Gastroesophageal sphincter (tissue), 4 donors: Measurements from ENCODE around the gene GATAD2B. TPM values are rescaled to one million over a fixed set of nuclear protein-coding genes. Genes with fewer than 3 reads are reported as not detected.

Source experiments
- ATAC-seq: fragments of 150-250 bp; one replicate; pipeline ENCODE4 v1.9.1; 2016; ENCODE audit warnings: mild to moderate bottlenecking, moderate library complexity
- H3K27ac ChIP-seq, 4 donors: fragments of 200-600 bp; sonication (generic) in 3 of 4; 1 replicate in 3 of 4; 2 replicates in 1 of 4; pipeline ENCODE4 v1.5.1; 2016 to 2019
- H3K27me3 ChIP-seq: fragments of 200-600 bp; sonication (generic); one replicate; pipeline ENCODE4 v1.5.1; 2019
- H3K36me3 ChIP-seq, 2 donors: fragments of 200-600 bp; sonication (generic); one replicate each; pipeline ENCODE4 v1.5.1; 2019; ENCODE audit warnings: control low read depth in 1 of 2
- H3K4me1 ChIP-seq, 3 donors: fragments of 200-600 bp; sonication (generic); 1 replicate in 2 of 3; 2 replicates in 1 of 3; pipeline ENCODE4 v1.5.1; 2016 to 2019; ENCODE audit warnings: control low read depth in 2 of 3
- H3K4me3 ChIP-seq, 2 donors: fragments of 200-600 bp; sonication (generic); one replicate each; pipeline ENCODE4 v1.5.1; 2019; ENCODE audit warnings: mild to moderate bottlenecking in 1 of 2, moderate library complexity in 1 of 2
- H3K9me3 ChIP-seq, 3 donors: fragments of 200-600 bp; sonication (generic); one replicate each; pipeline ENCODE4 v1.5.1; 2017 to 2019; ENCODE audit warnings: control low read depth in 2 of 3
- CTCF ChIP-seq, 4 experiments: fragments of 200-600 bp in 2 of 4; fragments of 450-650 bp in 2 of 4; sonication (generic) in 1 of 4; IDR thresholded peaks; one replicate each; pipeline ENCODE4 v1.5.1; 2017 to 2019; ENCODE audit warnings: antibody characterized with exemption in 4 of 4, mild to moderate bottlenecking in 2 of 4, moderate library complexity in 2 of 4
- EP300 ChIP-seq: sonication (generic); formaldehyde crosslinking; IDR thresholded peaks from one replicate; pipeline ENCODE4 v1.6.1; 2017; ENCODE audit warnings: antibody characterized with exemption, mild to moderate bottlenecking
- POLR2A ChIP-seq, 2 donors: fragments of 450-650 bp; IDR thresholded peaks; one replicate each; pipeline ENCODE4 v1.6.1; 2017; ENCODE audit warnings: antibody characterized with exemption in 2 of 2, mild to moderate bottlenecking in 2 of 2, moderate library complexity in 1 of 2
- POLR2AphosphoS5 ChIP-seq: sonication (generic); formaldehyde crosslinking; IDR thresholded peaks from one replicate; pipeline ENCODE4 v1.6.1; 2017; ENCODE audit warnings: antibody characterized with exemption
- WGBS, 2 donors: methylation state at CpG; one replicate each; pipeline ENCODE4 v1.1.5; 2018; ENCODE audit warnings: low coverage in 1 of 2; 5-methylcytosine and 5-hydroxymethylcytosine counted together
- total RNA-seq, 4 donors: library from RNA; depleted of rRNA; stranded (reverse); fragments of >200 nt; gene quantifications; one replicate each; pipeline ENCODE4 v1.1.0, GENCODE V29; 2016

The GATAD2B gene
- total RNA-seq, 4 donors from 2014 or later: 18.4 to 30.8 (median 23.8) TPM

GRCh38 chr1:153880962-153881361, 41.8 kb downstream of the GATAD2B start:
- H3K4me3 ChIP-seq: peak overlapping the region in 1 of 2 donors; percentile 5
- 0% methylated on average over 5 of the region's 5 CpGs for WGBS, 2 donors

GRCh38 chr1:153880024-153880423, 42.7 kb downstream of the GATAD2B start:
- Histone ChIP-seq H3K27me3 (no peaks in the 10 kb centered on the region), H3K27ac (peak overlapping the region in 1 of 4 donors; percentile 53), H3K4me1 (peaks cover 0 to 44% (median 20%) of the 10 kb centered on the region in 3 donors), H3K36me3 (peaks cover 0 to 2% of the 10 kb centered on the region in 2 donors), H3K4me3 (no peak overlapping the region), H3K9me3 (no peaks in the 10 kb centered on the region)
- TF ChIP-seq POLR2A (IDR thresholded peaks at IDR 0.05) (no peak), CTCF (IDR thresholded peaks at IDR 0.05) (no peak), POLR2AphosphoS5 (no peak), EP300 (no peak)
- ATAC-seq: no peak
- 92 to 100% methylated on average over 1 to 8 of the region's 9 CpGs for WGBS, 2 donors

More at GRCh38 chr1:153880962-153881361, 41.8 kb downstream of the GATAD2B start:
- H3K4me1 ChIP-seq: peaks cover 0 to 44% (median 20%) of the 10 kb centered on the region in 3 donors
- no peak for TF ChIP-seq EP300
- TF ChIP-seq CTCF (IDR thresholded peaks at IDR 0.05): no peak
- peak; percentile 40 for TF ChIP-seq POLR2AphosphoS5
- H3K27me3 ChIP-seq: no peaks in the 10 kb centered on the region
- peak; percentile 84 for ATAC-seq
- peak overlapping the region in 2 of 4 donors; percentile 35 to 53 for H3K27ac ChIP-seq
- no peaks in the 10 kb centered on the region for H3K36me3 ChIP-seq
- no peaks in the 10 kb centered on the region for H3K9me3 ChIP-seq

GRCh38 chr1:153877112-153877511, 45.7 kb downstream of the GATAD2B start:
- ATAC-seq: no peak
- no peak for TF ChIP-seq CTCF (IDR thresholded peaks at IDR 0.05)
- no peak for TF ChIP-seq EP300
- no peak for TF ChIP-seq POLR2AphosphoS5
- no peak for TF ChIP-seq POLR2A (IDR thresholded peaks at IDR 0.05)
- Histone ChIP-seq H3K4me1 (peaks cover 0 to 37% (median 15%) of the 10 kb centered on the region in 3 donors), H3K4me3 (no peak overlapping the region), H3K27ac (no peak overlapping the region), H3K36me3 (peaks cover 0 to 7% of the 10 kb centered on the region in 2 donors), H3K9me3 (no peaks in the 10 kb centered on the region), H3K27me3 (no peaks in the 10 kb centered on the region)
- 67 to 69% methylated on average over 1 of the region's 1 CpG for WGBS, 2 donors

- ATAC-seq: no peak
- H3K4me3 ChIP-seq: no peak overlapping the region
- H3K36me3 ChIP-seq: peaks cover 0 to 7% of the 10 kb centered on the region in 2 donors
- TF ChIP-seq CTCF (IDR thresholded peaks at IDR 0.05): no peak
- no peak for TF ChIP-seq EP300
- no peak for TF ChIP-seq POLR2AphosphoS5
- no peak for TF ChIP-seq POLR2A (IDR thresholded peaks at IDR 0.05)
- H3K27me3 ChIP-seq: no peaks in the 10 kb centered on the region
- H3K27ac ChIP-seq: no peak overlapping the region
- no peaks in the 10 kb centered on the region for H3K9me3 ChIP-seq
- peaks cover 0 to 19% (median 0%) of the 10 kb centered on the region in 3 donors for H3K4me1 ChIP-seq
- 50 to 52% methylated on average over 2 of the region's 2 CpGs for WGBS, 2 donors
Observed at GRCh38 chr1:153872934-153873333, 49.8 kb downstream of the GATAD2B start.

GRCh38 chr1:153872331-153872730, 50.4 kb downstream of the GATAD2B start:
- H3K4me3 ChIP-seq: no peak overlapping the region

More at GRCh38 chr1:153872331-153872730, 50.4 kb downstream of the GATAD2B start:
- H3K27me3 ChIP-seq: no peaks in the 10 kb centered on the region
- WGBS, 2 donors: 34 to 49% methylated on average over 3 of the region's 3 CpGs
- no peak for ATAC-seq
- H3K27ac ChIP-seq: no peak overlapping the region
- H3K4me1 ChIP-seq: peaks cover 0 to 19% (median 0%) of the 10 kb centered on the region in 3 donors
- TF ChIP-seq POLR2AphosphoS5 (no peak), CTCF (IDR thresholded peaks at IDR 0.05) (no peak), EP300 (no peak), POLR2A (IDR thresholded peaks at IDR 0.05) (no peak)
- H3K36me3 ChIP-seq: peaks cover 0 to 7% of the 10 kb centered on the region in 2 donors
- no peaks in the 10 kb centered on the region for H3K9me3 ChIP-seq
